Brain microvascular endothelial cell (primary cell): ENCODE measurements around the gene AGBL4.

ENCODE experiments used
- DNase-seq: peaks from one replicate; pipeline ENCODE4 v3.0.0-alpha.2; 2020
- H3K27ac ChIP-seq: fragments of 250-450 bp; sonication (Bioruptor Pico); 2 replicates; pipeline ENCODE4 v1.5.1; 2020; ENCODE audit warnings: mild to moderate bottlenecking, moderate library complexity
- H3K27me3 ChIP-seq: fragments of 250-450 bp; sonication (Bioruptor Pico); replicated peaks from 2 replicates; pipeline ENCODE4 v1.5.1; 2020; ENCODE audit warnings: mild to moderate bottlenecking
- H3K36me3 ChIP-seq: fragments of 250-450 bp; sonication (Bioruptor Pico); replicated peaks from 2 replicates; pipeline ENCODE4 v1.5.1; 2020; ENCODE audit warnings: mild to moderate bottlenecking
- H3K4me3 ChIP-seq: 2 replicates; pipeline ENCODE4 v1.5.1; 2011; ENCODE audit warnings: low read depth, mild to moderate bottlenecking, control low read depth, low read length, moderate library complexity
- in situ Hi-C: cut with HindIII; loops from 2 replicates; pipeline ENCODE4 v1.10.0; 2017; ENCODE audit warnings: low sequenced_read_pairs, low pct_ligation_motif_present
- TF ChIP-seq, protein P1 (sequence below): IDR thresholded peaks from 2 replicates; pipeline ENCODE4 v1.5.1; 2011; ENCODE audit warnings: low read depth, mild to moderate bottlenecking, moderate library complexity, low read length, control low read depth, inconsistent platforms; ENCODE audit errors: missing control alignments

Gene AGBL4

DNA sequence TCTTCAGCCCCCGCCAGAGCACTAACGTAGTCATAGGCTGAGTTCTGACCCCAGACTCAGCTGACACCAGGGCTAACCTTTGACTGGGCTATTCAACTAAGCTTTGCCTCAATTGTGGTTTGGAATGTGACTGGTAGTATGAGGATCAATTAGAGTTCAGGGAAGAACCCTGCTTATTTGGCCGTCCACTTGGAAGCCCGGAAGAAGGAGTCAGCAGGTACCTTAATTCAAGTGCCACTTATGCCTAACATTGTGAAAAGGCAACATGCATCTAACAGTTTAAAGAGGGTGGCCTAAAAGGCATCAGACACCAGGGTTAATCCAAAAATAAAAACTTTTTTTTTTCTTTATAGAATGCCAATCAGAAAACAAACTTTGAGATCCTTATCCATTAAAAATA lies 1339.4 kb downstream of the AGBL4 start:
- Histone ChIP-seq H3K36me3 (no peaks in the 10 kb centered on the region), H3K27me3 (no peaks in the 10 kb centered on the region), H3K27ac (no peak overlapping the region), H3K4me3 (no peak overlapping the region)
- DNase-seq: no peak
- in situ Hi-C loops: no loop called here
- TF ChIP-seq, protein P1, sequence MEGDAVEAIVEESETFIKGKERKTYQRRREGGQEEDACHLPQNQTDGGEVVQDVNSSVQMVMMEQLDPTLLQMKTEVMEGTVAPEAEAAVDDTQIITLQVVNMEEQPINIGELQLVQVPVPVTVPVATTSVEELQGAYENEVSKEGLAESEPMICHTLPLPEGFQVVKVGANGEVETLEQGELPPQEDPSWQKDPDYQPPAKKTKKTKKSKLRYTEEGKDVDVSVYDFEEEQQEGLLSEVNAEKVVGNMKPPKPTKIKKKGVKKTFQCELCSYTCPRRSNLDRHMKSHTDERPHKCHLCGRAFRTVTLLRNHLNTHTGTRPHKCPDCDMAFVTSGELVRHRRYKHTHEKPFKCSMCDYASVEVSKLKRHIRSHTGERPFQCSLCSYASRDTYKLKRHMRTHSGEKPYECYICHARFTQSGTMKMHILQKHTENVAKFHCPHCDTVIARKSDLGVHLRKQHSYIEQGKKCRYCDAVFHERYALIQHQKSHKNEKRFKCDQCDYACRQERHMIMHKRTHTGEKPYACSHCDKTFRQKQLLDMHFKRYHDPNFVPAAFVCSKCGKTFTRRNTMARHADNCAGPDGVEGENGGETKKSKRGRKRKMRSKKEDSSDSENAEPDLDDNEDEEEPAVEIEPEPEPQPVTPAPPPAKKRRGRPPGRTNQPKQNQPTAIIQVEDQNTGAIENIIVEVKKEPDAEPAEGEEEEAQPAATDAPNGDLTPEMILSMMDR: no peak

DNA sequence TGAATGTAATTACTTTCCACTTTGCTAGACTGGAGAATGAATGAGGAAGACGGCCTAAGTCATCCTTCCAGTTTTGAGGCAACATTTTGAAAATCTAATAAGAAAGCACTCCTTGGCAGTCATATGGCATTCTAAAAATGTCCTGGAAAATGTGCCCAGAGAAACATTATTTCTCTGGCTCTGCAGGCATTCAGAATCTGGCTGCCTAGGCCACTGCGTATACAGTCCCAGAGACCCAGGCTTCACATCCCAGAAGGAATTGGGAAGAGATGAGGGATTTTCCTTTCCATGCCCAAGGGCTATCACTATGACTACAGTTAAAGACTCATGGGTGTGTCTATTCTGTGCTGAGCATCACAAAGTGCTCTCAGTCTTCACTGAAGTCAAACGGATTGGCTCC lies 1339.9 kb downstream of the AGBL4 start:
- Histone ChIP-seq H3K4me3 (no peak overlapping the region), H3K27ac (no peak overlapping the region), H3K27me3 (no peaks in the 10 kb centered on the region), H3K36me3 (no peaks in the 10 kb centered on the region)
- DNase-seq: no peak
- in situ Hi-C loops: no loop called here
- TF ChIP-seq, protein P1: no peak

DNA sequence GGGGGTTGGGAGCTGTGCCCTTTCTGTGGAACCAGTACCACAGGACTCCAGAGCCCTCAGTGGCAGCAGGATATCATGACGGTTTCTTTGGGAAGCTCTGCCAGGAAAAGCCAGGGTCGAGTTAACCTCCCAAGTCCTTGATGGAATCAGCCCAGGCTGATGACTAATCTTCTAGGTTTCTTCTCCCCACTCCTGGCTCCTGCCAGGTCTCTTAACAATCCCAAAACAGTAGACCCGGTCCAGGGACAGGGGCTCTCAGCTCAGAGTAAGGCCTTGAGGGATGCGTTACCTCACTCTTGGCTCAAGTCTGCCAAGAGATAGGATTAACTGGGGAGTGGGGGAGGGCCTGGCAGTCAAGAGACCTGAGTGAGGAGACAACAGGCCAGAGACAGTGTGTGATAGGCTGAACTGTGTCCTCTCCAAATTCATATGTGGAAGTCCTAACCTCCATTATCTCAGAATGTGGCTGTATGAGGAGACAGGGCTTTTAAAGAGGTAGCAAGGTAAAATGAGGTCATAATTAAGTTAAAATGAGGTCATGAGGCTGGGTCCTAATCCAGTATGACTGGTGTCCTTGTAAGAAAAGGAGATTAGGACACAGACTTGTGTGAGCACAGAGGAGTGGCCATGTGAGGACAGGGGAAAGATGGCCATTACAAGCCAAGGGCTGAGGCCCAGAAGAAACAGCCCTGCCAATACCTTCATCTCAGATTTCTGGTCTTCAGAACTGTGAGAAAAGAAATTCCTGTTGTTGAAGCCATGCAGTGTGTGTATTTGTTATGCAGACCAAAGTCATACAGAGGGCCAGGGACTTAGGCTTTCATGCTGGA lies 1342.1 kb downstream of the AGBL4 start:
- in situ Hi-C loops: no loop called here
- DNase-seq: no peak

DNA sequence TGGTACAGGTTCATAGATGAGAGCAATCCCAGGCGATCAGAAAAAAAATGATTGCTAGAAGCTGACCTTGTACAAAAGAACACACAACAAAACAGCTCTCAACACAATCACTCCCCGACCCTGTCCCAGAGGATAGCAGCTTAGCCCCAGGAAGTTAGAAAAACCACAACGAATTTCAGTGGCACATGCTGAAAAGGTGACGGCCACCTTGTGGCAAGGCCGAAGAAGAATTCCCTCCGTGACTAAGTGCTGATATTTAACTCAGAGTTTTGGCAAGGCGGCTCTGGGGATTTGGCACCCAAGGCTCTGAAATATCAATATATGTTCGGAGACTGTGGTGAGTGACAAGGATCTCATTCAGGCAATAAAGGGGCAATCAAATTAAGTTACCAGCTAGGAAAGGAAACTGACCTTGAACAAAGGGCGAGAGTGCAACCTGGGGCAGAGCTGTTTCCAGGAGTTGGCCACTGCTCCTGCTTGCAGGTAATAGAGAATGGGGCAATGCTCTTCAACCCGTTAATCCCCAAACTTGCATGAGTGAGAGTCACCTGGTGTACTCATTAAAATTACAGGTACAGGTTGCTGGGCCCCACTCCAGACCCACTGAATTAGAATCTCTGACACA lies 1343.2 kb downstream of the AGBL4 start:
- in situ Hi-C loops: no loop called here
- DNase-seq: no peak

More for the DNA sequence above, 1342.1 kb downstream of the AGBL4 start:
- TF ChIP-seq, protein P1: no peak
- H3K27ac ChIP-seq: no peak overlapping the region
- H3K36me3 ChIP-seq: no peaks in the 10 kb centered on the region
- H3K4me3 ChIP-seq: no peak overlapping the region
- H3K27me3 ChIP-seq: no peaks in the 10 kb centered on the region

DNA sequence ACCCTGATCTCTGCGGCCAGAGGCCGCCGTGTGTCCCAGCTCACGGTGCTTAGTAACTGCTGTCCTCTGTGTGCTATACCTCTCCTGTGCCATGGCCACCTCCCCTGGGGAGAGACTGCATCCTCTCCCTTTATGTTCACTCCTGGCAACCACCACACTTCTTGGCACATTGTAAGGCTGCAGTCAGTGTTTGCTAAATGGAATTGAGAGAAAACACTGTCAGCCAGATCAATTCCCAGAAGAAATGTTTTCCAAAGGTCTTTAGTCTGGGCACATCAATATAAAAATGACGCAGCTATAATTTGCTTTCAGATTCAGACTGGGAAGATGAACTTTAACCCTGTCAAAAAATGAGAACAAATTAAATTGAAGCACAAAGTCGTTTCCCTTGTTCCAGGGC lies 1343.9 kb downstream of the AGBL4 start:
- Histone ChIP-seq H3K4me3 (no peak overlapping the region), H3K27ac (no peak overlapping the region), H3K27me3 (no peaks in the 10 kb centered on the region), H3K36me3 (no peaks in the 10 kb centered on the region)
- in situ Hi-C loops: no loop called here
- no peak for DNase-seq
- TF ChIP-seq, protein P1: no peak

More for the DNA sequence above, 1343.2 kb downstream of the AGBL4 start:
- Histone ChIP-seq H3K36me3 (no peaks in the 10 kb centered on the region), H3K4me3 (no peak overlapping the region), H3K27me3 (no peaks in the 10 kb centered on the region), H3K27ac (no peak overlapping the region)
- TF ChIP-seq, protein P1: peak; percentile 23
